Muscle of leg (tissue), 11 donors: ENCODE measurements around the gene RASSF6. TPM values are rescaled to one million over a fixed set of nuclear protein-coding genes. Genes with fewer than 3 reads are reported as not detected.
A peak's percentile ranks its signal among the peaks of the same experiment; 100 is the strongest.
"Not testable (repeated sequence)": the region's sequence is repeated elsewhere in the genome, so short reads cannot be mapped to it uniquely, and the experiment has no call there.

Experiments used
- DNase-seq: peaks from one replicate; pipeline ENCODE4 v3.0.0; 2013
- H3K27ac ChIP-seq: one replicate; pipeline ENCODE4 v1.5.1; 2013; ENCODE audit warnings: mild to moderate bottlenecking, low read length, control low read depth
- H3K27me3 ChIP-seq: one replicate; pipeline ENCODE4 v1.6.1; 2013; ENCODE audit warnings: low read length; ENCODE audit not compliant: control insufficient read depth, insufficient read depth
- H3K36me3 ChIP-seq: one replicate; pipeline ENCODE4 v1.6.1; 2013; ENCODE audit warnings: low read length; ENCODE audit not compliant: control insufficient read depth, insufficient read depth
- H3K4me1 ChIP-seq: one replicate; pipeline ENCODE4 v1.6.1; 2013; ENCODE audit warnings: low read length; ENCODE audit not compliant: control insufficient read depth, insufficient read depth
- H3K4me3 ChIP-seq: one replicate; pipeline ENCODE4 v1.5.1; 2013; ENCODE audit warnings: low read length, control low read depth
- H3K9me3 ChIP-seq: replicated peaks from 2 replicates; pipeline ENCODE4 v1.6.1; 2013; ENCODE audit warnings: low read depth, low read length; ENCODE audit not compliant: control insufficient read depth
- WGBS: methylation state at CpG from one replicate; pipeline ENCODE4 v1.1.5; 2013; ENCODE audit warnings: missing lambda C conversion rate; ENCODE audit not compliant: insufficient coverage; 5-methylcytosine and 5-hydroxymethylcytosine counted together
- polyA plus RNA-seq, 8 donors: library from polyadenylated mRNA; unstranded; fragments of 120-200 nt; gene quantifications; one replicate each; pipeline versions ENCODE4 v1.2.1 to v1.2.3, GENCODE V29; 2013; ENCODE audit warnings: inconsistent platforms in 1 of 8, low replicate concordance in 1 of 8; ENCODE audit not compliant: insufficient read length in 8 of 8, insufficient read depth in 1 of 8
- total RNA-seq: library from RNA; stranded (reverse); fragments of 120-200 nt; gene quantifications from one replicate; pipeline ENCODE4 v1.2.4, GENCODE V29; 2013

RASSF6 gene
- total and polyA plus RNA-seq, 9 donors: 0.04 to 0.72 (median 0.30) TPM; not detected in 3

DNA sequence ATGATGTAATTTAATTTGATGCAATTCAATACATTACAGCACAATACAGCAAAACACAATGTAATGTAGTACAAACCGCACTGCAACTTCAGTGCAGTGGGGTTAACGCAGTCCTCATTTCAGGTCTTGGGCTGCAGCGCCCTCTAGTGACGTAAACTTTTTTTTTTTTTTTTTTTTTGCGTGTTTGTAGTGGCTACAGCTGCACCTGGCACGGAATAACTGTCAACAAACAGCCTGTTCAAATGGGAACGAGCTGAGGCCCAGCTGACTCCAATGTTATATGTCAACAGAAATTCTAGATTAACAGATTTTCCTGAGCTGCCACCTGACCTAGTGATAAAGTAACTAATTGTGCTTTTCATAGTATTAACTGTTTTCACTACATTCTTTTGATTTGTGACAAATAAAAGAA, 33.5 kb upstream of the RASSF6 start:
- no peaks in the 10 kb centered on the region for H3K27me3 ChIP-seq
- DNase-seq: peak; percentile 78
- no CpG with 5 or more reads among the region's 7 CpGs for whole genome bisulfite sequencing
- no peak overlapping the region for H3K4me3 ChIP-seq
- H3K4me1 ChIP-seq: no peaks in the 10 kb centered on the region
- no peaks in the 10 kb centered on the region for H3K9me3 ChIP-seq
- no peaks in the 10 kb centered on the region for H3K36me3 ChIP-seq
- H3K27ac ChIP-seq: no peak overlapping the region

DNA sequence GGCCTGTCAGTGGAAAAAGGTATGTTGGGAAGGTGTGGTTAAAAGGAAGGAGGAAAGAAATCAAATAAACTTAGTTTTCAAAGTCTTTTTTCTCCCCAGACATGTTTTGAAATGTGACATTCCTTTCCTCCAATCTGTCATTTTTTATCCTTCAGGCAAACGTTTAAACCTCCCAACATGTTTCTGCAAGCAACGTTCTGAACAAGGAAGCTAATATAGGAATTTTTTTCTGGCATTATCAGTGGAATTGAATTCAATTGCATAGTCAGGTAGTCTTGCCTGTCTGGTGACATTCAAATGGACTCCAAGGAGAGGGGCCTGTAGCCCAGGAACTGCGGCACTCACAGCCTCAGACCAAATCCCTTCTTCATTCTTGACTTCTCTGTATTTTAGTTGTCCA, 30.0 kb upstream of the RASSF6 start:
- Histone ChIP-seq H3K4me1 (no peaks in the 10 kb centered on the region), H3K4me3 (no peak overlapping the region), H3K9me3 (no peaks in the 10 kb centered on the region), H3K27me3 (no peaks in the 10 kb centered on the region), H3K36me3 (no peaks in the 10 kb centered on the region), H3K27ac (no peak overlapping the region)
- no peak for DNase-seq
- WGBS: no CpG with 5 or more reads among the region's 3 CpGs

DNA sequence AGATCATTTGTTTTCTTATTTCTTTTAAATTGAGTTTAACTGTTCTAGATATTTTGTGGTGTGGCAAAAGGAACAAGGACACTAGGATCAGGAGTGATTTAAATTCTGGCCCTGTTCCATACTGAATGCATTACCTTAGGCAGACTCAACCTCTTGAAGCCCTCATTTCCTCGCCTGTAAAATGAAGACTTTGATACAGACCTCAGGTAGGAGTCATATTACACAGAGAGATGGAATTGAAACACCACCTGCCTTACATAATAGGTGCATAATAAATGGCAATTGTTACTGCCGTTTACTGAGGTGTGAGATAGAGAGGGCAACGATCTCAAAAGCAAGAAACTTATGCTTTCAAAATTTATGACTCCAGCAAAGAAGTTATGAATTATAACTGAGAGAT, 28.2 kb upstream of the RASSF6 start:
- H3K9me3 ChIP-seq: no peaks in the 10 kb centered on the region
- WGBS: no CpG with 5 or more reads among the region's 3 CpGs
- no peaks in the 10 kb centered on the region for H3K4me1 ChIP-seq
- no peaks in the 10 kb centered on the region for H3K36me3 ChIP-seq
- no peak for DNase-seq
- no peak overlapping the region for H3K27ac ChIP-seq
- no peak overlapping the region for H3K4me3 ChIP-seq
- H3K27me3 ChIP-seq: no peaks in the 10 kb centered on the region

DNA sequence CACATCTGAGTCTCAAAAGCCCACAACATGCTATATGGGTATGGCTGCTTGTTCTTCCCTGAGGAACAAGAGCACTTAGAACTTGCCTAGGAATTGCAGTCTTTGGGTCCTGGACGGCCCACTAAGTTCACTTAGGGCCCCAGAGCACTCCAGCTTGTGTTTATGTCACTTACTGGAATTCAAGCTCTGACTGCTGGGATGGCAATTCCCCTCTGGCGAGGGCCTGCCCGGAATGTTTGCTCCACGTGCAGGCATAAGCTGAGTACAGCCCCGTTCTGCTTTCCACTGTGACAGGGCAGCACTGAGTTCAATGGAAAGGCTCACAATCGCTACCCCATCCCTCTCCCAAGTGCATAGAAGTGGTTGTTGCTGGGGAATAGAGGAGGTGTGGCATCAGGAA, 25.9 kb upstream of the RASSF6 start:
- no peak for DNase-seq
- H3K4me3 ChIP-seq: no peak overlapping the region
- no peaks in the 10 kb centered on the region for H3K9me3 ChIP-seq
- 27% methylated on average over 1 of the region's 6 CpGs for WGBS
- H3K27ac ChIP-seq: no peak overlapping the region
- H3K36me3 ChIP-seq: no peaks in the 10 kb centered on the region
- no peaks in the 10 kb centered on the region for H3K4me1 ChIP-seq
- H3K27me3 ChIP-seq: no peaks in the 10 kb centered on the region

DNA sequence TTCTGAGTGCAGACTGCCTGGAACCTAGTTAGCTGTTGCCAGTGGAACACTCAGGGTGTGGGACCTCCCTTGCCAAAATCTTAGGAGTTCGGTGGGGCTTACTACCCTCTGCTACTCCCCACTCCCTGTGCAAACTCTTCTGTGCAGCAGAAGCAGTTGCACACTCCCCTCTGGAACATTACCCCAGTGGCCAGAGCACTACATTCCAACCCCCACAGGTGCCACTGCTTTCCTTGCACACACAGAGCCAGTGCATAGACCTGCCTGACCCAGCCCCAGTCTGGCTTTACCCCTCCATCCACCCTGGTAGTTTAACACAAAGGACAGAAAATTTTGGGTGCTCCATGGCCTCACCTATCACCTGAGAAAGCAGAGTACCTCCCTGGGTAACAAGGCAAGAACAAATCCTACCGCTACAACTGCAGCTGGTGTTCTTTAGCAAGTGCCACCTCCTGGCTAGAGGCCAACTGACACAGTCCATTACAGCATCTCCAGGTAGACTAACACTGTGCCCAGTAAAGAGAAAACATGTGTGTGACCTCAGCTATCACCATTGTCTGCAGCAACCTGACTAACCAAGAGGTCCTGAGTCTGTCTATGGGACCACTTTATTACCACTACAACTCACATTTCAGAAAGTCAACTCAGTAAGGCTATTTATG, 11.5 kb upstream of the RASSF6 start:
- Histone ChIP-seq H3K4me3 (no peak overlapping the region), H3K36me3 (no peaks in the 10 kb centered on the region), H3K4me1 (no peaks in the 10 kb centered on the region), H3K27ac (no peak overlapping the region), H3K9me3 (no peaks in the 10 kb centered on the region), H3K27me3 (no peaks in the 10 kb centered on the region)
- DNase-seq: no peak
- WGBS: 91% methylated on average over 1 of the region's 2 CpGs

DNA sequence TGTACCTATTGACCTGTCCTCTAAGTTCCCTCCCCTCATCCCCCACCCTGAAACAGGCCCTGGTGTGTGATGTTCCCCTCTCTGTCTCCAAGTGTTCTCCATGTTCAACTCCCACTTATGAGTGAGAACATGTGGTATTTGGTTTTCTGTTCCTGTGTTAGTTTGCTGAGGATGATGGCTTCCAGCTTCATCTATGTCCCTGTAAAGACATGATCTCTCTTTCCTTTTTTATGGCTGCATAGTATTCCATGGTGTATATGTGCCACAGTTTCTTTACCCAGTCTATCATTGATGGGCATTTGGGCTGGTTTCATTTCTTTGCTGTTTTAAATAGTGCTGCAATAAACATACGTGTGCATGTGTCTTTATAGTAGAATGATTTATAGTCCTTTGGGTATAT, 8.6 kb upstream of the RASSF6 start:
- DNase-seq, H3K27ac ChIP-seq, H3K9me3 ChIP-seq, H3K4me3 ChIP-seq, H3K4me1 ChIP-seq, H3K36me3 ChIP-seq, H3K27me3 ChIP-seq: not testable (repeated sequence)
- no CpG with 5 or more reads among the region's 1 CpG for WGBS

DNA sequence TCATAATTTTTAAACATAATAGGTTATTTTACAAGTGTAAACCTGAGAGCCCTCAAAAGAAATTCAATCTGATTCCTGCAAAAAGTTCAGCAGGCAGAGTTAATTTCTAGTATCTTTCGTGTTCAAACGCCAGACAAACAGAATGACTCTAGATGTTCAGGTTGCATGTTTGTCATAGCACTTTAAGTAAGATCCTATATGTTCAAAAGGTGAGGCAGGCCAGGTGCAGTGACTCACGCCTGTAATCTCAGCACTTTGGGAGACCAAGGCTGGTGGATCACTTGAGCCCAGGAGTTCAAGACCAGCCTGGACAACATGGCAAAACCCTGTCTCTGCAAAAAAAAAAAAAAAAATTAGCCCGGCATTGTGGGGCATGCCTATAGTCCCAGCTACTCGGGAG, 1.1 kb upstream of the RASSF6 start:
- 95% methylated on average over 2 of the region's 5 CpGs for WGBS
- H3K4me3 ChIP-seq: no peak overlapping the region
- no peaks in the 10 kb centered on the region for H3K9me3 ChIP-seq

DNA sequence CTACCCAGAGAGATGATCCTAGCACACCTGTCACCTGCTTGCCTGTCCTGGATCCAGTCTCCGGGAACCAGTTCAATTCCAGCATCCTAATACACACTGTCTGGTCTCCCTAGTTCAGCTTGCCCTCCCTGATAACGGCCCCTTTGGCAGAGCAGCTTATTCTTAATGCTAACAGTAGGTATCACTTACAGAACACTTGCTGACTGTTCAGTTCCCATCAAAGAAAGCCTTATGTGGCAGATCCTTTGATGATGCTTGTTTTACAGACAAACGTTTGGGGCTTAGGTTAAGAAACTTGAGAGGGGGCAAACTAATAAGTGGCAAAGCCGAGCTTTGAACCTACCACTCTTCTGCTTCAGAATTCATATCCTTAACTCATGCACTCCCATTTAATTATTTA, 890 bp downstream of the RASSF6 start:
- Histone ChIP-seq H3K36me3 (no peaks in the 10 kb centered on the region), H3K4me1 (peaks cover 4% of the 10 kb centered on the region), H3K27me3 (peaks cover 3% of the 10 kb centered on the region), H3K27ac (no peak overlapping the region), H3K4me3 (no peak overlapping the region), H3K9me3 (no peaks in the 10 kb centered on the region)
- WGBS: 29% methylated on average over 1 of the region's 4 CpGs
- no peak for DNase-seq

More for the DNA sequence above, 1.1 kb upstream of the RASSF6 start:
- DNase-seq: no peak
- Histone ChIP-seq H3K27me3 (peaks cover 3% of the 10 kb centered on the region), H3K27ac (no peak overlapping the region), H3K36me3 (no peaks in the 10 kb centered on the region), H3K4me1 (peaks cover 4% of the 10 kb centered on the region)

DNA sequence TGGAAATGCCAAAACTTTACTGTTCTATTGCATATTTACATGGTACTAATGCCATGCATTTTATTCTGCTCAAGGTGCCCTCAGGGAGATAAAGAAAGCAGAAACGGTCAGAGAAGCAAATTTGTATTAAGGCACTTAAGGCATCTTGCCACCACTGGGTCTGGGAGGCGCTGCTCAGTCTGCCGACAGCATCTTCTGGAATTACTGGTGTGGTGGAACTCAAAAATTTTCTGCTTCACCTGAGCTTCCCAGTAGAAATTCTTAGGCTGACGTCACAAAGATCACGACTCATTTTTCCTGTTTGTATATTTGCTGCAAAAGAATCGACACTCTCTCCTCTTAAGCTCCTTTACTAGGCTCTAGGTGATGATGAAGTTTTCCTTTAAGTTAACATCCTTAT, 3.0 kb downstream of the RASSF6 start:
- no peaks in the 10 kb centered on the region for H3K36me3 ChIP-seq
- H3K4me3 ChIP-seq: no peak overlapping the region
- H3K27me3 ChIP-seq: peaks cover 3% of the 10 kb centered on the region
- no peak overlapping the region for H3K27ac ChIP-seq
- no peaks in the 10 kb centered on the region for H3K9me3 ChIP-seq
- DNase-seq: no peak
- WGBS: 90% methylated on average over 2 of the region's 6 CpGs
- peaks cover 4% of the 10 kb centered on the region for H3K4me1 ChIP-seq

DNA sequence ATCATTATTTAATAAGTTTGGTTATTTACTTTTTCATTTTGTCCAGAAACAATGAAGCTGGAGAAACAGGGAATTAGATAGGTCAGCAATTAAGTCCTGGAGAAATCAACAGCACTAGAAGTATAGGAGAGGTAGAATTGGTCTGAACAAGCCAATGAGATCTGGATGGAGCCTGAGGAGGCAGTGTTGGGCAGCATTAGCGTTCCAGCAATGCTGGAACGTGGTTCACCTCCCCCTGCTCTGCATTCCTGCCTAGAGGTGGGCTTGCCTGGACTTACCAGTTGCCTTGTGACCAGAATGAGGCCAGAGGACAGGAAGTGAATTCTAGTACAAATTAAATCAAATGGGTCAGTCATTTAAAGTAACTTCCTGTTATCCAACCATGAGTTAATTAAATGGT, 4.6 kb downstream of the RASSF6 start:
- Histone ChIP-seq H3K27ac (no peak overlapping the region), H3K9me3 (no peaks in the 10 kb centered on the region), H3K27me3 (peaks cover 3% of the 10 kb centered on the region), H3K36me3 (no peaks in the 10 kb centered on the region), H3K4me3 (no peak overlapping the region), H3K4me1 (peaks cover 4% of the 10 kb centered on the region)
- 17% methylated on average over 2 of the region's 2 CpGs for WGBS
- DNase-seq: no peak

DNA sequence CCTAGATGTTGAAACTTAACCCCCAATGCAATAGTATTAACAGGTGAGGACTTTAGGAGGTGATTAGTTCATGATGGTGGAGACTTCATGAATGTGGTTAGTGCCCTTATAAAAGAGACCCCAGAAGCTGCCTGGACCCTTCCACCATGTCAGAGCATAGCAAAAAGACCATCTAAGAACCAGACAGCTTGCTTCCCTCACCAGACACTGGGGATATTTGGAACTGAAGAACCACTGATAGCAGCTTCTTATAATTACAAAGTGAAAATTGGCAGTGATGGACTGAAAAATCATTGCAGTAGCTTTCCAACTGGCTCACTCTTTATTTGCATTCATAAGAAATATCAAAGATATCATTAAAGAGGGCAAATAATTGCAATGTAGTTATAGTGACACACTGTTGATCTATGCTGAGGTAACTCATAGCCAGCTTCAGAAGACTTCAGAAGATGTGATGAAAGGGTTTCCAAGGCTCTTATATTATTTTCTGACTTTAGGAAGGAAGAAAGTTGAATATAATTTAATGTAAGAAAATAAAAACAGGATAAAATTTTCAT, 5.8 kb downstream of the RASSF6 start:
- no peak overlapping the region for H3K27ac ChIP-seq
- H3K27me3 ChIP-seq: no peaks in the 10 kb centered on the region
- no peaks in the 10 kb centered on the region for H3K4me1 ChIP-seq
- H3K36me3 ChIP-seq: no peaks in the 10 kb centered on the region
- H3K4me3 ChIP-seq: no peak overlapping the region
- DNase-seq: no peak
- no peaks in the 10 kb centered on the region for H3K9me3 ChIP-seq
